Measurements from ENCODE around the gene GKN1.

DNA sequence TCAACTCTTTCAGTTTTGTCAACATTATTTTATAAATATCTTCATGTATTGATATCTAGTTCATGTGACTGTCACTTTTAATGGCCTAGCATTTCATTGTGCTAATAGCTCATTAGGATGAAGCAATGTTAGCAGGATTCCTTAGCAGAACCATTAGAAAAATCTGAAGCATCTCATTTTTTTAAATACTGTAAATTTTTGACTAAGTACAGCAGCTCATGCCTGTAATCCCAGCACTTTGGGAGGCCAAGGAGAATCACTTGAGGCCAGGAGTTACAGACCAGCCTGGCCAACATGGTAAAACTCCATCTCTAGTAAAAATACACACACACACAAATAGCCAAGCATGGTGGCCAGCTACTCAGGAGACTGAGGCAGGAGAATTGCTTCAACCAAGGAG is 23.0 kb downstream of the GKN1 start:
- TF ChIP-seq POLR2AphosphoS5 (IDR thresholded peaks at IDR 0.05) = no peak
- TF ChIP-seq, protein P1, sequence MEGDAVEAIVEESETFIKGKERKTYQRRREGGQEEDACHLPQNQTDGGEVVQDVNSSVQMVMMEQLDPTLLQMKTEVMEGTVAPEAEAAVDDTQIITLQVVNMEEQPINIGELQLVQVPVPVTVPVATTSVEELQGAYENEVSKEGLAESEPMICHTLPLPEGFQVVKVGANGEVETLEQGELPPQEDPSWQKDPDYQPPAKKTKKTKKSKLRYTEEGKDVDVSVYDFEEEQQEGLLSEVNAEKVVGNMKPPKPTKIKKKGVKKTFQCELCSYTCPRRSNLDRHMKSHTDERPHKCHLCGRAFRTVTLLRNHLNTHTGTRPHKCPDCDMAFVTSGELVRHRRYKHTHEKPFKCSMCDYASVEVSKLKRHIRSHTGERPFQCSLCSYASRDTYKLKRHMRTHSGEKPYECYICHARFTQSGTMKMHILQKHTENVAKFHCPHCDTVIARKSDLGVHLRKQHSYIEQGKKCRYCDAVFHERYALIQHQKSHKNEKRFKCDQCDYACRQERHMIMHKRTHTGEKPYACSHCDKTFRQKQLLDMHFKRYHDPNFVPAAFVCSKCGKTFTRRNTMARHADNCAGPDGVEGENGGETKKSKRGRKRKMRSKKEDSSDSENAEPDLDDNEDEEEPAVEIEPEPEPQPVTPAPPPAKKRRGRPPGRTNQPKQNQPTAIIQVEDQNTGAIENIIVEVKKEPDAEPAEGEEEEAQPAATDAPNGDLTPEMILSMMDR (IDR thresholded peaks at IDR 0.05) = no peak
